T-helper 2 cell treated with Interferon-gamma antibody and Interleukin-4, amounts not matched to agents 5 μg/mL and 100 μg/mL, for 36 hours (primary cell): ENCODE data around the gene MYPN.
"Not testable (repeated sequence)": the region's sequence is repeated elsewhere in the genome, so short reads cannot be mapped to it uniquely, and the experiment has no call there.

Source experiments
- DNase-seq: peaks from one replicate; pipeline ENCODE4 v3.0.0; 2021; ENCODE audit warnings: low spot score
- H3K27ac Mint-ChIP-seq: one replicate; pipeline ENCODE4 v1.8.0; 2021; ENCODE audit warnings: mild to moderate bottlenecking, mixed read lengths
- H3K27me3 Mint-ChIP-seq: one replicate; pipeline ENCODE4 v1.8.0; 2021; ENCODE audit warnings: low read depth, mixed read lengths
- H3K36me3 Mint-ChIP-seq: one replicate; pipeline ENCODE4 v1.8.0; 2021; ENCODE audit warnings: low read depth, mixed read lengths
- H3K4me1 Mint-ChIP-seq: one replicate; pipeline ENCODE4 v1.8.0; 2021; ENCODE audit warnings: low read depth, mixed read lengths
- H3K4me3 Mint-ChIP-seq: one replicate; pipeline ENCODE4 v1.8.0; 2022; ENCODE audit warnings: mild to moderate bottlenecking, moderate library complexity, mixed read lengths
- H3K9me3 Mint-ChIP-seq: one replicate; pipeline ENCODE4 v1.8.0; 2021; ENCODE audit warnings: mixed read lengths

Gene MYPN

GRCh38 chr10:68156373-68157185, 47.3 kb downstream of the MYPN start:
- DNase-seq: peak; percentile 29
- Mint-ChIP-seq H3K27me3 (no peaks in the 10 kb centered on the region), H3K4me3 (no peak overlapping the region), H3K4me1 (peaks cover 4% of the 10 kb centered on the region), H3K36me3 (no peaks in the 10 kb centered on the region), H3K9me3 (no peaks in the 10 kb centered on the region), H3K27ac (no peak overlapping the region)

GRCh38 chr10:68157522-68157921, 48.2 kb downstream of the MYPN start:
- H3K4me3 Mint-ChIP-seq, H3K9me3 Mint-ChIP-seq, H3K27ac Mint-ChIP-seq, DNase-seq, H3K36me3 Mint-ChIP-seq, H3K4me1 Mint-ChIP-seq, H3K27me3 Mint-ChIP-seq: not testable (repeated sequence)

GRCh38 chr10:68158031-68158430, 48.7 kb downstream of the MYPN start:
- Mint-ChIP-seq H3K27me3 (no peaks in the 10 kb centered on the region), H3K27ac (no peak overlapping the region), H3K4me1 (peaks cover 4% of the 10 kb centered on the region), H3K4me3 (no peak overlapping the region), H3K36me3 (no peaks in the 10 kb centered on the region), H3K9me3 (no peaks in the 10 kb centered on the region)
- no peak for DNase-seq

- no peaks in the 10 kb centered on the region for H3K27me3 Mint-ChIP-seq
- H3K4me1 Mint-ChIP-seq: peaks cover 6% of the 10 kb centered on the region
- H3K9me3 Mint-ChIP-seq: no peaks in the 10 kb centered on the region
- H3K36me3 Mint-ChIP-seq: no peaks in the 10 kb centered on the region
- H3K27ac Mint-ChIP-seq: no peak overlapping the region
- H3K4me3 Mint-ChIP-seq: no peak overlapping the region
- DNase-seq: no peak
Observed at GRCh38 chr10:68163735-68164134, 54.4 kb downstream of the MYPN start.

GRCh38 chr10:68165643-68166042, 56.4 kb downstream of the MYPN start:
- no peaks in the 10 kb centered on the region for H3K27me3 Mint-ChIP-seq
- H3K27ac Mint-ChIP-seq: no peak overlapping the region
- H3K4me1 Mint-ChIP-seq: peaks cover 6% of the 10 kb centered on the region
- no peak for DNase-seq
- H3K36me3 Mint-ChIP-seq: no peaks in the 10 kb centered on the region
- no peaks in the 10 kb centered on the region for H3K9me3 Mint-ChIP-seq
- no peak overlapping the region for H3K4me3 Mint-ChIP-seq

- H3K27ac Mint-ChIP-seq: no peak overlapping the region
- H3K4me1 Mint-ChIP-seq: peaks cover 6% of the 10 kb centered on the region
- no peaks in the 10 kb centered on the region for H3K27me3 Mint-ChIP-seq
- DNase-seq: no peak
- H3K36me3 Mint-ChIP-seq: no peaks in the 10 kb centered on the region
- no peaks in the 10 kb centered on the region for H3K9me3 Mint-ChIP-seq
- H3K4me3 Mint-ChIP-seq: no peak overlapping the region
Observed at GRCh38 chr10:68166871-68167585, 57.7 kb downstream of the MYPN start.

GRCh38 chr10:68167586-68168189, 58.4 kb downstream of the MYPN start:
- Mint-ChIP-seq H3K36me3 (no peaks in the 10 kb centered on the region), H3K4me3 (no peak overlapping the region), H3K4me1 (peaks cover 6% of the 10 kb centered on the region), H3K27me3 (no peaks in the 10 kb centered on the region), H3K9me3 (no peaks in the 10 kb centered on the region), H3K27ac (no peak overlapping the region)
- no peak for DNase-seq

GRCh38 chr10:68171539-68172080, 62.3 kb downstream of the MYPN start:
- Mint-ChIP-seq H3K4me1 (no peaks in the 10 kb centered on the region), H3K36me3 (no peaks in the 10 kb centered on the region), H3K4me3 (no peak overlapping the region), H3K9me3 (no peaks in the 10 kb centered on the region), H3K27me3 (no peaks in the 10 kb centered on the region), H3K27ac (no peak overlapping the region)
- no peak for DNase-seq

GRCh38 chr10:68172324-68172723, 63.0 kb downstream of the MYPN start:
- H3K36me3 Mint-ChIP-seq: no peaks in the 10 kb centered on the region
- H3K4me3 Mint-ChIP-seq: no peak overlapping the region
- H3K9me3 Mint-ChIP-seq: no peaks in the 10 kb centered on the region
- H3K27me3 Mint-ChIP-seq: peaks cover 2% of the 10 kb centered on the region
- H3K4me1 Mint-ChIP-seq: no peaks in the 10 kb centered on the region
- no peak for DNase-seq
- no peak overlapping the region for H3K27ac Mint-ChIP-seq

- H3K4me1 Mint-ChIP-seq: no peaks in the 10 kb centered on the region
- H3K9me3 Mint-ChIP-seq: no peaks in the 10 kb centered on the region
- no peaks in the 10 kb centered on the region for H3K36me3 Mint-ChIP-seq
- no peak overlapping the region for H3K4me3 Mint-ChIP-seq
- peaks cover 7% of the 10 kb centered on the region for H3K27me3 Mint-ChIP-seq
- no peak for DNase-seq
- H3K27ac Mint-ChIP-seq: no peak overlapping the region
Observed at GRCh38 chr10:68175949-68176348, 66.7 kb downstream of the MYPN start.

GRCh38 chr10:68176797-68177196, 67.5 kb downstream of the MYPN start:
- no peak overlapping the region for H3K27ac Mint-ChIP-seq
- no peaks in the 10 kb centered on the region for H3K4me1 Mint-ChIP-seq
- no peak overlapping the region for H3K4me3 Mint-ChIP-seq
- H3K9me3 Mint-ChIP-seq: no peaks in the 10 kb centered on the region
- DNase-seq: no peak
- peaks cover 7% of the 10 kb centered on the region for H3K27me3 Mint-ChIP-seq
- H3K36me3 Mint-ChIP-seq: no peaks in the 10 kb centered on the region

- Mint-ChIP-seq H3K36me3 (no peaks in the 10 kb centered on the region), H3K4me1 (no peaks in the 10 kb centered on the region)
Observed at GRCh38 chr10:68178592-68178991, 69.3 kb downstream of the MYPN start.

GRCh38 chr10:68179016-68179415, 69.7 kb downstream of the MYPN start:
- no peak overlapping the region for H3K27ac Mint-ChIP-seq
- peaks cover 7% of the 10 kb centered on the region for H3K27me3 Mint-ChIP-seq
- no peak overlapping the region for H3K4me3 Mint-ChIP-seq

More at GRCh38 chr10:68178592-68178991, 69.3 kb downstream of the MYPN start:
- H3K4me3 Mint-ChIP-seq: no peak overlapping the region
- H3K27me3 Mint-ChIP-seq: peaks cover 7% of the 10 kb centered on the region
- no peak for DNase-seq
- no peak overlapping the region for H3K27ac Mint-ChIP-seq
- H3K9me3 Mint-ChIP-seq: no peaks in the 10 kb centered on the region

GRCh38 chr10:68180490-68180889, 71.2 kb downstream of the MYPN start:
- no peak overlapping the region for H3K27ac Mint-ChIP-seq
- no peak overlapping the region for H3K4me3 Mint-ChIP-seq
- no peak for DNase-seq
- no peaks in the 10 kb centered on the region for H3K36me3 Mint-ChIP-seq
- H3K27me3 Mint-ChIP-seq: peaks cover 11% of the 10 kb centered on the region
- H3K4me1 Mint-ChIP-seq: no peaks in the 10 kb centered on the region
- no peaks in the 10 kb centered on the region for H3K9me3 Mint-ChIP-seq

More at GRCh38 chr10:68179016-68179415, 69.7 kb downstream of the MYPN start:
- Mint-ChIP-seq H3K4me1 (no peaks in the 10 kb centered on the region), H3K9me3 (no peaks in the 10 kb centered on the region), H3K36me3 (no peaks in the 10 kb centered on the region)
- no peak for DNase-seq
